Astrocyte (in vitro differentiated cells and primary cell): ENCODE measurements around the gene UPF3A.

Experiments used
- CTCF ChIP-seq: IDR thresholded peaks from 2 replicates; pipeline ENCODE4 v1.5.1; 2011; ENCODE audit warnings: low read depth, mild to moderate bottlenecking, inconsistent platforms, low read length, moderate library complexity; ENCODE audit not compliant: insufficient read depth
- EZH2 ChIP-seq: IDR thresholded peaks from 2 replicates; pipeline ENCODE4 v1.6.1; 2012; ENCODE audit warnings: mild to moderate bottlenecking, low read length, inconsistent platforms; ENCODE audit not compliant: insufficient read depth

- TF ChIP-seq CTCF (no peak), EZH2 (no peak)
Measured at GRCh38 chr13:114286808-114287207, 5.4 kb downstream of the UPF3A start.
